Activated CD4-positive, alpha-beta T cell treated with anti-CD3 and anti-CD28 coated beads for 36 hours (primary cell): ENCODE results near the gene HIRIP3. TPM values are rescaled to one million over a fixed set of nuclear protein-coding genes. Genes with fewer than 3 reads are reported as not detected.
"Not testable (repeated sequence)": the region's sequence is repeated elsewhere in the genome, so short reads cannot be mapped to it uniquely, and the experiment has no call there.

ENCODE experiments used
- ATAC-seq: fragments of 200-7000 bp; cut with Tn5 transposase; one replicate; pipeline ENCODE4 v1.10.0; 2021; ENCODE audit warnings: mild to moderate bottlenecking, moderate library complexity
- CTCF ChIA-PET: fragments of 350-600 bp; sonication (Branson Sonifier 250); formaldehyde crosslinking; loops from one replicate; lab custom pipeline; 2021; ENCODE audit warnings: antibody characterized with exemption; lab: Charles Lee
- POLR2A ChIA-PET: fragments of 350-600 bp; sonication (Branson Sonifier 250); formaldehyde crosslinking; loops from one replicate; lab custom pipeline; 2021; ENCODE audit warnings: antibody characterized with exemption, inconsistent platforms; lab: Charles Lee
- DNase-seq: peaks from one replicate; pipeline ENCODE4 v3.0.0-alpha.2; 2020
- H3K27ac Mint-ChIP-seq: one replicate; pipeline ENCODE4 v1.8.0; 2021; ENCODE audit warnings: mixed read lengths
- H3K27me3 Mint-ChIP-seq: one replicate; pipeline ENCODE4 v1.8.0; 2021; ENCODE audit warnings: mixed read lengths
- H3K36me3 Mint-ChIP-seq: one replicate; pipeline ENCODE4 v1.8.0; 2021; ENCODE audit warnings: low read depth, mixed read lengths
- H3K4me1 Mint-ChIP-seq: one replicate; pipeline ENCODE4 v1.8.0; 2021; ENCODE audit warnings: mixed read lengths
- H3K4me3 Mint-ChIP-seq: one replicate; pipeline ENCODE4 v1.8.0; 2021; ENCODE audit warnings: mild to moderate bottlenecking, moderate library complexity, mixed read lengths
- H3K9me3 Mint-ChIP-seq: one replicate; pipeline ENCODE4 v1.8.0; 2021; ENCODE audit warnings: low read depth, mixed read lengths
- intact Hi-C, 2 experiments: fragments of 100-400 bp; cut with DNase I in 1 of 2; cut with micrococcal nuclease in 1 of 2; formaldehyde crosslinking; loops; one replicate each; pipeline versions ENCODE4 v1.14.2 to v1.15.1; 2022 to 2024; cut with DNase I, micrococcal nuclease
- total RNA-seq, 2 experiments: library from RNA; stranded (reverse); gene quantifications; one replicate each; pipeline ENCODE4 v1.2.3, GENCODE V29; 2021

Gene HIRIP3, protein sequence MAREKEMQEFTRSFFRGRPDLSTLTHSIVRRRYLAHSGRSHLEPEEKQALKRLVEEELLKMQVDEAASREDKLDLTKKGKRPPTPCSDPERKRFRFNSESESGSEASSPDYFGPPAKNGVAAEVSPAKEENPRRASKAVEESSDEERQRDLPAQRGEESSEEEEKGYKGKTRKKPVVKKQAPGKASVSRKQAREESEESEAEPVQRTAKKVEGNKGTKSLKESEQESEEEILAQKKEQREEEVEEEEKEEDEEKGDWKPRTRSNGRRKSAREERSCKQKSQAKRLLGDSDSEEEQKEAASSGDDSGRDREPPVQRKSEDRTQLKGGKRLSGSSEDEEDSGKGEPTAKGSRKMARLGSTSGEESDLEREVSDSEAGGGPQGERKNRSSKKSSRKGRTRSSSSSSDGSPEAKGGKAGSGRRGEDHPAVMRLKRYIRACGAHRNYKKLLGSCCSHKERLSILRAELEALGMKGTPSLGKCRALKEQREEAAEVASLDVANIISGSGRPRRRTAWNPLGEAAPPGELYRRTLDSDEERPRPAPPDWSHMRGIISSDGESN
- total RNA-seq, result 10 to 100 TPM; 25.1 to 36.8 TPM

DNA sequence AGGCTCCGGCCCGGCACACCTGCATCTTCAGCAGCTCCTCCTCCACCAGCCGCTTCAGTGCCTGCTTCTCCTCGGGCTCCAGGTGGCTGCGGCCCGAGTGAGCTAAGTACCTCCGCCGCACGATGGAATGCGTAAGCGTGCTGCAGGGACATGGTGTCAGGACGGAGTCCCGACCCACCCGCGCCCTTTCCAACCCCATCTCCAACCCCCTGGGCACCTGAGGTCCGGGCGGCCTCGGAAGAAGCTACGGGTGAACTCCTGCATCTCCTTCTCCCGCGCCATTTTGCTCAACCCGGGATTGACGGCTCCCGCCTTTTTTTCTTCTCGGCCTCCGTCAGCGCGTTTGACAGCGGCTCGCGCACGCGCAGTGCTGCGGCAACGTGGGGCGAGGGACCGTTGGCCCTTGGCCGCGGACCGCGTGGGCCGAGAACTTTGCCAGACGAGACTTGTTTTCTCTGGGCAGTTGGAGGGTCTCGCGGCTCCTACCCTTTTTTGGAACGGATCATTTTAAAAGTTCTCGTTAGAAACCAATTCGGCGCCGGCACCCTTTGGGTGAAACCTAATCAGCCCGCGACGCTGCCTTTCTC lies at the start of gene HIRIP3:
Gene HIRIP3 (minus strand): TSS at position 294 of the 587 bp plus-strand sequence. CDS start 12 bp downstream, at position 282.
- H3K27ac Mint-ChIP-seq, result peak within 1 kb of the TSS; percentile 98
- CTCF ChIA-PET, result interaction anchor here (0.6 to 1.2 kb wide), 3 partner anchors 11 to 118 kb away, joined by 3 to 5 read pairs (median 3); partner anchors contain the start of gene KCTD13
- ATAC-seq, result peak; percentile 63
- no peaks in the 10 kb centered on the region for H3K27me3 Mint-ChIP-seq
- peaks cover 25% of the 10 kb centered on the region for H3K4me1 Mint-ChIP-seq
- H3K9me3 Mint-ChIP-seq, result no peaks in the 10 kb centered on the region
- H3K4me3 Mint-ChIP-seq, result peak within 1 kb of the TSS; percentile 96
- DNase-seq, result peak; percentile 93
- H3K36me3 Mint-ChIP-seq, result peaks cover 45% of the 10 kb centered on the region
- intact Hi-C loops, result loop anchor here (1.0 to 10.0 kb wide), 4 partner anchors 58 to 181 kb away; partner anchors contain the start of genes ALDOA (in 1 of the 2), ASPHD1 (in 1 of the 2), PAGR1 (in 1 of the 2) and PRRT2 (in 1 of the 2)
- POLR2A ChIA-PET, result interaction anchor here (0.9 to 1.6 kb wide), 3 partner anchors 10 to 70 kb away, joined by 3 to 8 read pairs (median 3); partner anchors contain the start of genes ALDOA and TAOK2

- no peaks in the 10 kb centered on the region for H3K4me1 Mint-ChIP-seq
- peaks cover 2% of the 10 kb centered on the region for H3K27me3 Mint-ChIP-seq
- H3K4me3 Mint-ChIP-seq, result no peak overlapping the region
- H3K27ac Mint-ChIP-seq, result no peak overlapping the region
- H3K36me3 Mint-ChIP-seq, result no peaks in the 10 kb centered on the region
- POLR2A ChIA-PET, result no interaction called here
- ATAC-seq (no peak), DNase-seq (no peak)
- intact Hi-C loops, result no loop called here
- CTCF ChIA-PET, result interaction anchor here (1.0 kb wide), 1 partner anchor 13 kb away, joined by 5 read pairs; no protein-coding TSS in a partner anchor
- no peaks in the 10 kb centered on the region for H3K9me3 Mint-ChIP-seq
These were observed 46.4 kb upstream of the HIRIP3 start for GRCh38 chr16:30041841-30042240.

DNA sequence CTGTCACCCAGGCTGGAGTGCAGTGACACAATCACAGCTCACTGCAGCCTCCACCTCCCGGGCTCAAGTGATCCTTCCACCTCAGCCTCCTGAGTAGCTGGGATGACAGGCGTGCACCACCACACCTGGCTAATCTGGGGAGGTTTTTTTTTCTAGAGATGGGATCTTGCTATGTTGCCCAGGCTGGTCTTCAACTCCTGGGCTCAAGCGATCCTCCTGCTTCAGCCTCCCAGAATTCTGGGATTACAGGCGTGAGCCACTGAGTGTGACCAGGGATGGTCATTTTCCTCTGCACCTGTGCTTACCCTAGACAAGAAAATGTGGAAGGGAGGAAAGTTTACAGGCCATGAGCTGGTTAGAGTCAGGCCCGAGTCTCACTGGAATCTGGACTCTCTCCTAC lies 45.3 kb upstream of the HIRIP3 start:
- H3K9me3 Mint-ChIP-seq, H3K4me3 Mint-ChIP-seq, intact Hi-C loops, POLR2A ChIA-PET, H3K36me3 Mint-ChIP-seq, DNase-seq, ATAC-seq, H3K27ac Mint-ChIP-seq, H3K4me1 Mint-ChIP-seq, H3K27me3 Mint-ChIP-seq: not testable (repeated sequence)
- CTCF ChIA-PET, result interaction anchor here (1.0 kb wide), 1 partner anchor 15 kb away, joined by 5 read pairs; no protein-coding TSS in a partner anchor

DNA sequence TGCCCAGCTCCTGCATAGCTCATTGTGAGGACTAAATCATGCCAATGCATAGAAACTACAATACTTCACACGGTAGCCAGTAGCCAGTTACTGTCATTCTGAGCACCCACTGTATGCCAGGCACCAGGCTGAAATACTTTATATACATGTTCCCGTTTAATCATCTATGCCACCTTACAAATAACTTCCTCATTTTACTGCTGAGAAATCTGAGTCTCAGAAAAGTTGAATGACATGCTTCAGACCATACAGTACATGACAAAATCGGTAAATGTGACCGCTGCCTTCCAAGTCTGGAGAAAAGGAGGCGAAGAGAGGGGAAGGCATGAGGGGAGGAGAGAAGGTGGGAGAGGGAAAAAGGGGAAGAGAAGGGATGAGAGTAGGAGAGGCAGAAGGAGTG lies 44.8 kb upstream of the HIRIP3 start:
- ATAC-seq, result no peak
- Mint-ChIP-seq H3K9me3 (no peaks in the 10 kb centered on the region), H3K4me1 (no peaks in the 10 kb centered on the region), H3K4me3 (no peak overlapping the region), H3K27ac (no peak overlapping the region), H3K27me3 (peaks cover 2% of the 10 kb centered on the region), H3K36me3 (no peaks in the 10 kb centered on the region)
- CTCF ChIA-PET, result interaction anchor here (1.1 to 1.6 kb wide), 3 partner anchors 9 to 340 kb away, joined by 4 to 5 read pairs (median 4); partner anchors contain the start of gene TLCD3B
- no peak for DNase-seq
- POLR2A ChIA-PET, result no interaction called here
- intact Hi-C loops, result no loop called here

GRCh38 chr16:30033270-30033669 lies 37.9 kb upstream of the HIRIP3 start:
- ChIA-PET POLR2A (no interaction called here), CTCF (interaction anchor here (0.9 to 4.5 kb wide), 10 partner anchors 10 to 185 kb away, joined by 3 to 22 read pairs (median 5); partner anchors contain the start of gene C16orf92)
- ATAC-seq (peak; percentile 71), DNase-seq (peak; percentile 49)
- no peak overlapping the region for H3K27ac Mint-ChIP-seq
- peaks cover 28% of the 10 kb centered on the region for H3K27me3 Mint-ChIP-seq
- H3K4me3 Mint-ChIP-seq, result no peak overlapping the region
- H3K36me3 Mint-ChIP-seq, result no peaks in the 10 kb centered on the region
- peaks cover 8% of the 10 kb centered on the region for H3K4me1 Mint-ChIP-seq
- intact Hi-C loops, result no loop called here
- H3K9me3 Mint-ChIP-seq, result no peaks in the 10 kb centered on the region

GRCh38 chr16:30032083-30032819 lies 36.8 kb upstream of the HIRIP3 start:
- ChIA-PET POLR2A (no interaction called here), CTCF (interaction anchor here (0.6 to 4.5 kb wide), 37 partner anchors 7 to 352 kb away, joined by 3 to 22 read pairs (median 4); partner anchors contain the start of genes ALDOA, ASPHD1, C16orf92 and KCTD13)
- DNase-seq, result peak; percentile 80
- Mint-ChIP-seq H3K36me3 (no peaks in the 10 kb centered on the region), H3K27me3 (peaks cover 38% of the 10 kb centered on the region), H3K9me3 (no peaks in the 10 kb centered on the region), H3K4me3 (peak overlapping the region; percentile 8), H3K4me1 (peaks cover 8% of the 10 kb centered on the region), H3K27ac (no peak overlapping the region)
- peak; percentile 62 for ATAC-seq
- intact Hi-C loops, result loop anchor here in 1 of 2 experiments (1.0 kb wide), 2 partner anchors 169 to 332 kb away; partner anchors contain the start of gene CDIPT

- Mint-ChIP-seq H3K4me3 (no peak overlapping the region), H3K27ac (no peak overlapping the region), H3K27me3 (peaks cover 45% of the 10 kb centered on the region), H3K36me3 (no peaks in the 10 kb centered on the region), H3K4me1 (peaks cover 8% of the 10 kb centered on the region), H3K9me3 (no peaks in the 10 kb centered on the region)
- intact Hi-C loops, result no loop called here
- DNase-seq (no peak), ATAC-seq (no peak)
- CTCF ChIA-PET, result interaction anchor here (0.6 to 4.5 kb wide), 28 partner anchors 8 to 351 kb away, joined by 3 to 22 read pairs (median 4); partner anchors contain the start of genes ALDOA, ASPHD1, C16orf92 and KCTD13
- POLR2A ChIA-PET, result no interaction called here
These were observed 36.1 kb upstream of the HIRIP3 start for GRCh38 chr16:30031477-30031918.

- H3K36me3 Mint-ChIP-seq, result no peaks in the 10 kb centered on the region
- POLR2A ChIA-PET, result no interaction called here
- no peak for ATAC-seq
- peak within 1 kb of the TSS; percentile 8 for H3K4me3 Mint-ChIP-seq
- CTCF ChIA-PET, result interaction anchor here (0.7 to 4.5 kb wide), 11 partner anchors 8 to 331 kb away, joined by 3 to 22 read pairs (median 5); partner anchors contain the start of genes ASPHD1, C16orf92, SEZ6L2 and TMEM219
- peaks cover 8% of the 10 kb centered on the region for H3K4me1 Mint-ChIP-seq
- intact Hi-C loops, result no loop called here
- no peak for DNase-seq
- H3K27ac Mint-ChIP-seq, result no peak within 1 kb of the TSS
- H3K27me3 Mint-ChIP-seq, result peaks cover 46% of the 10 kb centered on the region
- H3K9me3 Mint-ChIP-seq, result no peaks in the 10 kb centered on the region
These were observed 35.5 kb upstream of the HIRIP3 start, which contains the start of gene TLCD3B for GRCh38 chr16:30030841-30031413. Gene TLCD3B (minus strand): TSS chr16:30031271. CDS start chr16:30030527, 744 bp downstream.

DNA sequence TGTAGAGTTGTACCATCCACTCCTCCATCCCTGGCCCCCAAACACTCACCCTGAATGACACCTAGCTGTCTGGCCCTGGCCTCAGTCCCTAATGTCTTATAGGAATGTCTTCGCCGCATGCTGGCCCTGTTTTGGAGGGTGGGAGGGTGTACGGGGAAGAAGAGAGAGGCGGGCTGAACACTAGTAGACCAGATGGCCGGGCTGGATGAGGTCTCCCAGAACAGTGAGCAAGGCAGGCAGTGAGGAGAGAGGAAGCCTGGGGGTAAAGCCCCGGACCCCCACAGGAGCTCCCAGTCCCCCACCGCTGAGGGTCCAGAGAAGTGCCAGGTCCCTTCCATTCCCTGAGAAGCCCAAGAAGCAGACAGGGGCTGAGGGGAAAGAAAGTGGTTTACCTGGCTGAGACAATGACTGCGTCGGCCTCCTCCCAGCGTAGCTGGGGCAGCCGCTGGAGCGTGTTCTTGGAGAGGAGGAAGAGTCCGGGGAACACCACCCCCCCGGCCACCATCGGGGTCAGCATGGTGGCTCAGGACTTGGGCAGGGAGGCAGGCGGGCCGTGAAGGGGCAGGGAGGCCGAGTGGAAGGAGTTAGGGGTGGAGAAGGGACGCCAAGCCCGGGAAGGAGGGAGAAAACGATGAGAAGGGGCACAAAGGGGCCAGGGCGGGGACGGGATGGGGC lies 34.7 kb upstream of the HIRIP3 start:
- DNase-seq (no peak), ATAC-seq (no peak)
- Mint-ChIP-seq H3K27me3 (peaks cover 46% of the 10 kb centered on the region), H3K9me3 (no peaks in the 10 kb centered on the region), H3K36me3 (no peaks in the 10 kb centered on the region), H3K4me3 (no peak overlapping the region), H3K4me1 (peaks cover 8% of the 10 kb centered on the region), H3K27ac (no peak overlapping the region)
- POLR2A ChIA-PET, result no interaction called here
- intact Hi-C loops, result no loop called here
- CTCF ChIA-PET, result interaction anchor here (0.5 to 4.5 kb wide), 4 partner anchors 18 to 348 kb away, joined by 3 to 22 read pairs (median 3); partner anchors contain the start of gene TBX6
